Kidney tubule cell (primary cell): ENCODE measurements around the gene IL1R2.

Source experiments
- DNase-seq: peaks from one replicate; pipeline ENCODE4 v3.0.0-alpha.2; 2018; ENCODE audit warnings: low spot score

Gene IL1R2

GRCh38 chr2:102022884-102023539 lies 31.3 kb downstream of the IL1R2 start:
- no peak for DNase-seq

- DNase-seq = no peak
These were observed 32.6 kb downstream of the IL1R2 start for GRCh38 chr2:102024410-102024809.

GRCh38 chr2:102025016-102025501 lies 33.3 kb downstream of the IL1R2 start:
- DNase-seq = peak; percentile 74

DNA sequence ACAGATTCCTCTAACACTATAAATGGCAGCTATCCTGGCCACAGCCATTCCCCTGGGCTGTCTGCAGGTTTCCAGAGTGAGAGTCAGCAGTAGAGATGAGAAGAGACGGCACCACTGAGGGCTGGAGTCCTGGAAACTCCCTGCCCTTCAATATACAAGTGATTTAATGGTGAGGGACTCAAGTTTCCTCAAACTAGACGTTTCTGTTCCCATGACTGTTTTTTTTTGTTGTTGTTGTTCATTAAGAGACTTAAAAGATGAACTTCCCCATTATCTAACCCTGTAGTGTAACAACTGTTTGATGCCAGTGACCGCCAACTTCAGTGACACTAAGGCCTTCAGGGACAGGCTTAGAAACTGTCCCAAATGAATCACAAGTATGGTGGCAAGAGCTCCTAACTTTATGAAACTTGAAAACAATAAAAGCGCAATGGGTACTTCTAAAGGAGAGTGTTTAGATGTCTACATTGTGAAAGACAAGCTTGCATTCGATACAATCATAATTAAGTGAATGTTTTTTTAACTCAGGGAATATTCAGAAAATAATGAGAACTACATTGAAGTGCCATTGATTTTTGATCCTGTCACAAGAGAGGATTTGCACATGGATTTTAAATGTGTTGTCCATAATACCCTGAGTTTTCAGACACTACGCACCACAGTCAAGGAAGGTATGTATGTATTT lies 34.0 kb downstream of the IL1R2 start:
- no peak for DNase-seq

DNA sequence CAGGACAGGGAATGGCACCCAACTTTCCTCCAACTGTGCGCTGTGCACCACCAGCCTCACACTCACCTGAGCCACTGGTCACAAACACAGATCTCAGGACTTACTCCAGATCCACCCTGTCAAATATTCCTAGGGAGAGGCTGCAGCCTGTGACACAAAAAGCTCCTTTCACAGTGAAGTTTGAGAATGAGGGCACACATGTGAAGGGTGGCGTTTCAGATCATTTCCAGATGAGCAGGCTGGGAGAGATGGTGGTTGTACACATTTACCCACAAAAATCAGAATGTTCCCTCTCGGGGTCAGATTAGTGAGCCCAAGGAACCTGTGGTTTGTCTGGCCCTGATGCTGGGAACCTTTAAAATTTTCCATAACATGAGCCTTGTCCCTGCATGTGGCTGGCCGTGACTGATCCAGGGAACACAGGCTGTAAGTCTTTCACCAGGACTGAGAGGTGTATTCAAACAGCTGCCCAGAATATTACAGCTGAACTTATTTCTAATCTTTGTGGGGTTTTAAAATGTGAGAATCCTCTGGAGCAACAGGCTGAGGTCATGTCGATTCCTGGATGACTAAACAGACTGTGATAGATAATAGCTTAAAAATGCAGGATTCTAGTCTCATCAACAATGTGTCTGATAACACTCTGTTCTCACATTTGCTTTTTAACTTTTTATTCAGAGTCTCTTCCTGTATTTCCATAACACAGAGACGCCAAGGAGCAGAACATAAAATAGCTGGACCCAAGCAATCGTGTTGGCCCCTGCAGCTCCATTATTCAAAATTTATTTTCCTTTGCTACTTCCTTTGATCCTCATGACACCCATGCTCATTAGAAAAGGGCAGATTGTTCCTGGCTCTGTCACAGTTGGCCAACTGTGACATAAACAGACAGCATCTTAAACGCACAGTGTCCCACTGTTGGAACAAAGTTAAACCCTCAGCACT lies 35.5 kb downstream of the IL1R2 start:
- DNase-seq = peak; percentile 80

GRCh38 chr2:102028470-102028869 lies 36.7 kb downstream of the IL1R2 start:
- no peak for DNase-seq

- DNase-seq = no peak
These were observed 37.6 kb downstream of the IL1R2 start for GRCh38 chr2:102029405-102029804.

- DNase-seq = no peak
These were observed 38.2 kb downstream of the IL1R2 start for GRCh38 chr2:102029952-102030351.

DNA sequence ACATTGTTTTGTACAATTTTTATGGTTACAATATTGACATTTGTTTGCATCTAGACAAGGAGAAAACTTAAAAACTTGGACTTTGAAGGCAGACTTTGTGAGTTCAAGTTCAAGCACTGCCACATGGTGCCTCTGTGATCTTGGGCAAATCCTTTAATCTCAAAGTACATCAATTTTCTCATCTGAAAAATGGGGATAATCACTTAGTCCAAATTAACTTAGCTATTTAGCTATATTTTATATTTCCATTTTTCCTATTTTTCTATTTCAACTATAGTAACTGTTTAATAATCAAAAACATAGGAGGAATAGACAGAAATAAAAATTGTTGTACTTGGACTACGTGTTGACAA lies 38.7 kb downstream of the IL1R2 start:
- no peak for DNase-seq

- no peak for DNase-seq
These were observed 39.2 kb downstream of the IL1R2 start for GRCh38 chr2:102030855-102031527.

DNA sequence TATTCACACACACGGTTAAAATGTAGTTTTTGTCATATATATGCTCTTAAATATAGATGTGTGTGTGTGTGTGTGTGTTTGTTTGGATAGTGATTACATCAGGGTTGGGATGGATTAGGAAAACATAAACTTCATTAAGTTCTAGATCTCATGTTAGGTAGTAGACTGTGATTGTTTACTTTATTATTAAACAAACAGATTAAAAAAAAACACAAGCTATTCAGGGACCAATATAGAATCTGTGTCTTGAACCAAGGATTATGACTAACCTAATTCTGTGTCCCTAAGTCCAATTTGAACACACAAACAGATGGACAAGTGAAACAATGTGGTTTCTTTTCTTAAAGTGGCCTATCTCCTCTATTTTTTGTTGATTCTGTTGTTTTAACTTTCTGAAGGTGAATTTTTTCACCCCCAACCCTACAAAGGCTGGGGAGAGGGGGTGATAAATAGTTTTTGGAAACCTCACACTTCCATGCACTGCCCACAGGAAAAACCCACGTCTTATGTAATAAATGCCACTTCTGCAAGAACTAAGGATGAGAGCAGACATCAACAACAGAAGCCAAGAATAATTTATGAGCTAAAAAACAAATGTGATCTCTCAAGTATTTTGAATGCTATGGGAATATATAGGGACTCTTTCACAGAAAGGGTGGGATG lies 40.7 kb downstream of the IL1R2 start:
- no peak for DNase-seq

DNA sequence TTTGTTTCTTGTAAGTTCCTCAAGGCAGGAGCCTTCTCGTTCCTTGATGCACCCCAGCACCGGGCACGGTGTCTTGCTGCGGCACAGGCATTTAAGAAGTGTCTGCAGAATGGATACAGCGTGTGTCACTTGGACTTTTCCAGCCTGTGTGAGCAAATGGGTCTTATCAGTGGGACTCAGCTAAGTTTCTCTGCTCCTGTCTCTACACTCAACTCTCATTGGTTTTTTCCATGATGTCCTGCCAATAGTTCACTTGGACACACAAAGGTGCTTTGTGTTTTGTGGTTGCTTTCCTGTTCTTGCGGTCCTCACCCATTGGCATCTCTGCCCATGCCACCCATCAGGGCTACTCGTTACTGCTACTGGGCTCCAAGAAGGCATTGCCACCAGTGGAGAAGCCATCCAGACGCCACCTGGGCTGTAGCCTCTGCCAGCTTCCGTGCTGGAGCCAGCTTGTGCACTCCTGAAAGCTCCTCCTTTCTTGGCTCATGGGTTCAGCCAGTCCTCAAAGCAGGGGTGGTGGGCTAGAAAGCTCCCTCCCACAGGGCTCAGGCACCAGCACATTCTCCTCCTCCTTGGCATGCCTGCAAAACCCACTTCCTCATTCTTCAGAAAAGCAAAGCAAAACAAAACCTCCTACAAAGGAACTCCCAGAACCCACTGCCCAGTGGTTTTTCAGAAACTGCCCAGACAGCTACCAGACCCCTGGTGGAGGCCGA lies 41.4 kb downstream of the IL1R2 start:
- DNase-seq = peak; percentile 93

DNA sequence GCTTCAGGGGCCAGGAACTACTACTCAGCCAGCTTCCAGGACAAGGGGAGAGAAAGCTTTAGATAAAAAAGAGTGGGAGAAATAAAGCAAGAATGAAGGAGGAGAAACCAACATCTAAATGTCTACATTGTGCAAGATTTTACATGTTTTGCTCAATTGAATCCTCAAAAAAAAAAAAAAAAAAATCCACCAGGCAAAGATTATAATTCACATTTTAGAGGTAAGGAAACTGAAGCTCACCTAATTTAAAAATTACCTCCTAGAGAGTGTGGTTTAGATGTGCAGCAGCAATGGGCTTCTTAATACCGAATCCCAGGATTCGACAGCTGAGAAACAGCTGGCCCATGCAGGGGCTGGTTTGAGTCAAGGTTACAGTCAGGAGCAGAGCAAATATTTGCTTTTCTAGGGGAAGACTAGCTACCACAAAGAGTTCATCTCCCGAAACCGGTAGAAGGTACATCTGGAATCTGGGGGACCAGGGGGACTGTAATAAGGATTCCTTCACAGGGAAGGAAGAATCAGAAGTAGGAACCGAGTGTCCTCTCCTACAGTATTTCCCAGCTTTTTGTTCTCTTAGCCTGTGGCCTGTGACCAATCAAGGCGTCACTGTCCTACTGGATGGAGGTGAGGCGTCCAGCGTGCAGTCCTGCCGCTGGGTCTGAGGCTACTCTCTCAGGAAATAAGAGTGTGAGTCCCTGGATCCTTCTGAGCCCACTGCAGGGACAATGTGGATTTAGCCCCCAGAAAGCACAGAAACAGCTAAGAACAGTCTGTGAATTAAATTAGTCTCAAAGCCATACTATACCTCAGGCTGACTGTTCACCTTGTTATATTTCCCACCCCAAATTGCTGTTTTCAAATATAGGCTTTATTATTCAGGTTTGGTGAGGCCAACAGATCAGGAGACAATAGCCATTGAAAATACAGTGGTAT lies 42.3 kb downstream of the IL1R2 start:
- DNase-seq = no peak

DNA sequence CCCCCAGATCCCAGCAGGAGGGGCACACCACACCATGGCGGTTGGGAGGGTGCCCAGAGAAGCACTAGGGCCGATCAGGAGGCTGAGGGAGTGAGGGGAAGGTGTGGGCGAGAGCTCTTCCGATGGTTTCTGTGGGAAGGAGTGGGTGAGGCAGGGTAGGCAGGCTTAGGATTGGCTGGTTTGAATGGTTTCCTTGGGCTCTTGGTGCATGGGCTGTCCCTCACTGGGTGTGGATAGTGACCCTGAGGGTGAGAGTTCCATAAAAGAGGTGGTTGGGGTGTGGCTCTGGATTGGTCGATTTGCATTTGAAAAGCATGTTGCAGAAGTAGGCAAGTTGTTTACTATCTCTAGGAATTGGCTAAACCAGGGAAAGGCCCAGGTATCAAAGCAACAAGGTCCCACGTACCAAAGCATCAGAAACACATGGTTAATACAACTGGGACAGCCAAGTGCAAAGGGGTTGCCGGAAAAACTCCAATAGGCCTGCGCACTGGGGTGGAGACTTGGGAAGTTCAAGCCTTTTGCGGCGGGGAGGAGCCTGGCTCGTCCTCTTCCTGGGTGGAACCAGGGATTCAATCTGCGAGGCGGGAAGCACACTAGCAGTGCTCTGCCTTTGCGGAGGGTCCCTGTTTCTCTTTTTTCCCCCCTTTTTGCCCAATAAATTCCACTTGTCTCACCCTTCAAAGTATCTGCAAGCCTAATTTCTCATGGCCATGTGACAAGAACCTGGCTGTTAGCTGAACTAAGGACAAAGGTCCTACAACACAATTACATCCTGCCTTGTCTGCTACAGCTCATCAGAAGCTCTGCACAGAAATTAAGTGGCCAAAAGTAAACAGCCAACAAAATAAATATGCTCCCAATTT lies 43.2 kb downstream of the IL1R2 start:
- DNase-seq = no peak

- no peak for DNase-seq
These were observed 45.9 kb downstream of the IL1R2 start for GRCh38 chr2:102037681-102038080.

GRCh38 chr2:102040229-102040628 lies 48.5 kb downstream of the IL1R2 start:
- no peak for DNase-seq

- peak; percentile 87 for DNase-seq
These were observed 49.6 kb downstream of the IL1R2 start for GRCh38 chr2:102041351-102041750.

DNA sequence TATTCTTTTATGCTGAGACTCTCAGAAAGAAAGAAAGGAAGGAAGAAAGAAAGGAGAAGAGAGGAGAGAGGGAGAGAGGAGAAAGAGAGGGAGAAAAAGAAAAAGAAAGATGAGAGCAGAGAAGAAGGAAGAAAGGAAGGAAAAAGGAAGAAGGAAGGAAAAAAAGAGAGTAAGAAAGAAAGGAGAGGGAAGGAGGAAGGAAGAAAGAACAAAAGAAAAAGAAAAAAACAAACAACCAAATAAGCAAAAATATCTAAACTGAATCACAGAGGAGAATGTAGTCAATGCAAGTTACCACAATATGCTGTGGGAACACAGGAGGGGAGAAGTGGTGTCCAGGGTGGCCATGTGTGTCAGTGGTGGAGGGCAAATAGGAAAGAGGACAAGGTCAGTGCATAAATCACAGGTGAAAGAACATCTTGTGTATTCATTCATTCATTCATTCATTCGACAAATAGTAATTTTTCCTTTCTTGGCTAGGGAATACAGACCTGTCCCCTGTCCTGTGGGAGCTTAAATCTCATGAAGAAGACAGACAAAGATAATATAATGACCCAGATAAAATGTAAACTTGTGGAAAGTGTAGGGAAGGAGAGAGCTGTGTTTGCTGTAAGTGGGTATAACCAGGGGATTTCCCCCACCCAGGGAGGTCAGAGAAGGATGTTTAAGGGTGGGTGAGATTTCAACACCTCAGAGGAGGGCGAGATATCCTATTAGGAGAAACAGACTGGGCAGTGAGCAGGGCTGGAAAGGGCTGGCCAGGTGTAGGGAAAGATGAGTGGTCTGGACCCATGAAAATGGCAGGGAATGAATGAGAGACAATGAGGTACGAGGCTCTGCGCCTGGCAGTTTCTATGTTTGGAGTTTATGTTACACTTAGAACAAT lies 50.7 kb downstream of the IL1R2 start:
- no peak for DNase-seq
